Activated CD4-positive, CD25-positive, alpha-beta regulatory T cell treated with anti-CD3 and anti-CD28 coated beads, Interleukin-2, amount 50 U/mL, for 24 hours (primary cell): ENCODE measurements around the gene CLDN20.
"Not testable (repeated sequence)": the region's sequence is repeated elsewhere in the genome, so short reads cannot be mapped to it uniquely, and the experiment has no call there.

ENCODE experiments used
- ATAC-seq, 2 donors: fragments of 150-1000 bp; cut with Tn5 transposase; one replicate each; pipeline ENCODE4 v1.10.0; 2021; ENCODE audit warnings: mild to moderate bottlenecking in 1 of 2, moderate library complexity in 1 of 2

The CLDN20 gene

GRCh38 chr6:155263373-155264063 lies at the start of gene CLDN20:
CLDN20 (plus strand) TSS chr6:155264013; CDS start chr6:155275720, 11,707 bp downstream.
- ATAC-seq: no peak

DNA sequence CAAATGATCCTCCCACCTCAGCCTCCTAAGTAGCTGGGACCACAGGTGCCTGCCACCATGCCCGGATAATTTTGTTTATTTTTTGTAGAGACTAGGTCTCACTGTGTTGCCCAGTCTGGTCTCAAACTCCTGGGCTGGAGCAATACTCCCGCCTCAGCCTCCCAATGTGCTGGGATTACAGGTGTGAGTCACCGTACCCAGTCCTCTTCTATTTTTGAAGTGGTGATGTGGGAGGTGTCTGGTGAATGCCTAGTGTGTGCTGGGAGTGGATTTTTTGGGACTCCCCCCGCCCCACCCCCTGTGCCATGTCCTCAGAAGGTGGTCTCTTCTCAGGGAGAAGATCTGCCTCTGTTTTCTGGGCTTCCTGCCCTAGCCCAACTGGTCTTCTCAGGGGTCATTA lies 47.9 kb upstream of the CLDN20 start:
- no peak for ATAC-seq

DNA sequence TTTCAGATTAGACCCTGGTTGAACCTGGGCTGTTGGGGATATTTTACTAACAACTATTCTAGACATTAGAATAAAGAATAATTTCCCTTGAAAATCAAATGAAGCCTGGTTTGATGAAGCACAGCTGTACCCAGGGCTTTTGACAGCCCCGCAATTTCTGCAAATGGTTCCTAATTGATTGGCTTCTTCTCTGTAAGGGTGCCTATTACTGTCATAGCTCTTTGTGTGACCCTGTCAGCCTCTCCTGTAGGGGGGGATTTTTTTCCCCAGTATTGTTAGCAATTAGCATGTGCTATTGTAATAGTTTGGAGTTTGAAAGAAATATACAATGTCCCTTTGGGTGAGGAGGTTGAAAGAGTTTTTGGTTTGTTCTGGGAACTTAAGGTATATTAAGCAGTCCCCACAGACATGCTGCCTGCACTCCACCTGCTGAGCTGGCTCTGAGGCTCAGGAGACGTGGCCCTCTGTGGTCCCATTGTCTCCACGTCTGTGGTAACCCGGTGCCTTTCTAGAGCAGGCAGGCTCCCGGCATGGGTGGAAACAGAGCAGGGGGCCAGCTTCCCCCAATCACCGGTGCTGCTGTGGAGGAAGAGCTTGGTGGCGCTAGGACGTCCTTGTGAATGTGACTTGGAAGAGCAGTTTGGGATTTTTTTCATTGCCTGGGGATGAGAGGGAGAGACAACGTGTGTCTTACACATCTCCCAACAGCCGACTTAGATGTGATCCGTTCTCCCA lies 47.3 kb upstream of the CLDN20 start:
- no peak for ATAC-seq

- ATAC-seq: not testable (repeated sequence)
Measured at GRCh38 chr6:155218711-155219110, 45.1 kb upstream of the CLDN20 start.

- no peak for ATAC-seq
Measured at GRCh38 chr6:155219299-155219698, 44.5 kb upstream of the CLDN20 start.

- no peak for ATAC-seq
Measured at GRCh38 chr6:155219858-155220301, 43.9 kb upstream of the CLDN20 start.

DNA sequence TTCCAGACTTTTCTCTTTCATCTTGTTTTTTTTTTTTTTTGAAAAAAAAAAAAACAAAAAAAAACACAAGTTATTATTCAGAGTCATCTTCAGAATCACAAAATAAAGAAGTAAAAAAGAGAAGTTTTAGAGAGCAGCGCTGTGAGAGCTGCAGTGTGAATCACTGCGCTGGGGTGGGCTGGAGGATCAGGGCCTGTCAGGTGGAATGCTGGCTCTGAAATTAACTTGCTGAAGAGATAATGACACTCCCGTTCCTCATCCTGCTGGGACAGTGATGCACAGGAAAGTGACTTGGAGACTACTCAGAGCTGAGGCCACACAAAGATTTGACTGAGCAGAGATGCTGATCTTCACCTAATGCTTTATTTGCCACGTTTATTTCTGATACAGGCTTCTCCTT lies 42.7 kb upstream of the CLDN20 start:
- no peak for ATAC-seq

DNA sequence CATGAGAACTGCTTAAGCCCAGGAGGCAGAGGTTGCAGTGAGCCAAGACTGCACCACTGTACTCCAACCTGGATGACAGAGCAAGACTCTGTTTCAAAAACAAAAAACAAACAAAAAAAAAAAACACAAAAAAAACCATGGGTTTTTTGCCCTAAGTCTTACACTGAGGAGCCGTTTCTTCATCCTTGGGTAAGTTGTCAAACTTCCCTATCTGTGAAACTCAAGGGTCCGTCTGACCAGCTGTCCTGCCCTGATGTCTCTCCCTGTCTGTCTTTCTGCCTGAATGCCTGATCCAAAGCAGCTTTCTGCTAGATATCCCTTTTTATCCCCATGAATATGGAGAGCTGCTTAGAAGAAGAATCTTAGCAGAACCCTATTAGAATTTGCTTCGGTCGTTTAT lies 41.3 kb upstream of the CLDN20 start:
- ATAC-seq: no peak

- peak; percentile 92 to 93 for ATAC-seq
Measured at GRCh38 chr6:155223646-155224451, 40.0 kb upstream of the CLDN20 start.

GRCh38 chr6:155224618-155225017 lies 39.2 kb upstream of the CLDN20 start:
- ATAC-seq: no peak

GRCh38 chr6:155227046-155227445 lies 36.8 kb upstream of the CLDN20 start:
- no peak for ATAC-seq

GRCh38 chr6:155228546-155229166 lies 35.2 kb upstream of the CLDN20 start:
- no peak for ATAC-seq

- not testable (repeated sequence) for ATAC-seq
Measured at GRCh38 chr6:155230975-155231374, 32.8 kb upstream of the CLDN20 start.

DNA sequence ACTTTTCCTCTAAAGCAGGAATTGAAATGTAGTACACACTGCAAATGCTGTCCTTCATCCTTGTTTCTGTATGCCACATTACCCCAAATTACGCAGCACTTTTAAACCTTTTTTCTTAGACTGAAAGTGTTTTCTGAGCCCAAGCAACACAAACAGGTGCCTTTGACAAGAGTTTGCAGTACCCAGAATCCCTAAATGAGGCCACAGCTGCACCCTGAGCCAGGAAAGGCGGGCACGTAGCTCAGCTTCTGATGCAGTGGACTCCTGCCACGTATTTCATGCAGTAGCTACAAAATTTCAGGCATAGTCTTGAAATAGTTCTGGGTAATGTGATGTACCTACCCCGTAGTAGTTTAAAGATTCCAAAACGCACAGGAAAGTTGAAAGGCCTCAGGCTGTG lies 31.0 kb upstream of the CLDN20 start:
- no peak for ATAC-seq

GRCh38 chr6:155234167-155234566 lies 29.6 kb upstream of the CLDN20 start:
- no peak for ATAC-seq

DNA sequence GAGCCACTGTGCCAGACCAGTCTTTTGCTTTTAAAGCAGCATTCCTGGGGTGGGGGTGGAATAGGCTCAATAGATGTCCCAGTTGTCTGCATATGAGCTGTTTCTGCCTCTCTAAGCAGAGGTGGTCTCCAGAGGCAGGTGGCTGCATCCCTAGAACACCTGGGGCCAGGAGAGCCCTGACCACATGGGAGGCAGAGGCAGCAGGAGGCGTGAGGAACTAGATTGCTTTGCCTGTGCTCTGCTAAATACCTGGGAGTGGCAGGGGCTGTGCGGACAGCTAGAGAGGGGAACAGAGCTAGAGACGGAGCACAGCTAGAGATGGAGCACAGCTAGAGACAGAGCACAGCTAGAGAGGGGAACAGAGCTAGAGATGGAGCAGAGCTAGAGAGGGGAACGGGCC lies 29.1 kb upstream of the CLDN20 start:
- ATAC-seq: no peak

DNA sequence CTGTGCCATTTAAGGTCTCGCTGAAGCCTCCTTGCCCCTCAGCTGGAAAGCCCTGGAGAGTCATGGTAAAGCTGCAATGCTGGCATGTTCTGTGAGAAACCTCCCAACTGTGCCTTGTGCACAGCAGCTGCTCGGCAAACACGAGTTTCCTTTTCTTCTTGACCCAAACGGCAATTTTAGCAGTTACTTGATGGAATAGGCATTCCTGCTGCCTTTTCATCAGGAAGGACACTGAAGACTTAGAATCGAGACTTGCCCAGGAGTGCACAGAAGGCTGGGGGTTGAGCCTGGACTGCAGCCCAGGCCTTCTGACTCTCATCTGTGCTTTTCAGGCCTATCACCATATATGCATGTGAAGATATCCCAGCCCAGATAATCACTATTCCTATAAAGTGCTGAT lies 28.7 kb upstream of the CLDN20 start:
- ATAC-seq: no peak

- no peak for ATAC-seq
Measured at GRCh38 chr6:155237613-155238012, 26.2 kb upstream of the CLDN20 start.

GRCh38 chr6:155240905-155241600 lies 22.8 kb upstream of the CLDN20 start:
- no peak for ATAC-seq

DNA sequence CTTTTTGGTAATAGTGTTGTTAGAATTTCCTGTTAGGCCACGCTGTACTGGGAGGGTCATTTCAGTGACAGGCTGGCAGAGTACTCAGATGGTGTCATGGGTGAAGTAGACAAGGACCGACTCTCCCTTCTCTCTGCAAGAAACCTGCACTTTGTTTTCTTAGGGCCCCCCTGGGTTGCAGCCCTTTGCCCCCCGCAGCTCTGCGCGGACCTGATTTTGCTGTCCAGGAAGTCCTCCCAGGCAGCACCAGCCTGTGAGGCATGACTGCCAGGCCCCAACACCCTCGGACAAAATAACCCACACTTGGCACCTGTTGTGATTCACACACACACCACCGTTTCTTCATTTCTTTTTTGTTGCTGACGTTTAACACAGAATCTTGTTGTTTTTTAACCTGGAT lies 21.8 kb upstream of the CLDN20 start:
- no peak for ATAC-seq

DNA sequence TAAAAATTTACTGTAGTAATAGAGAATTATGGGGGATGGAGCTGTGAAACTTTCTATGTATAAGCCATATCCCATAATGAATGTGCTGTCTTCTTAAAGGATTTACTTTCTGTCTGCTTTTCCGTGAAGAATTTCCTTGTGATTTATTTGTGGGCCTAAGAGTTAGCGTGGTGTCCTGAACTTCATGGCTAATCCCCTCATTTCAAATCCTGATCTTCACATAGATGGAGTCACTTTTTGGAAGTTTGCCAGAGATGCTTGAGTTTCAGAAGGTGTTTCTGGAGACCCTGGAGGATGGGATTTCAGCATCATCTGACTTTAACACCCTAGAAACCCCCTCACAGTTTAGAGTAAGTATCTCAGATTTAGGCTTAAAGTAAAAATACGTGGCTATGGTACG lies 19.4 kb upstream of the CLDN20 start:
- ATAC-seq: no peak

DNA sequence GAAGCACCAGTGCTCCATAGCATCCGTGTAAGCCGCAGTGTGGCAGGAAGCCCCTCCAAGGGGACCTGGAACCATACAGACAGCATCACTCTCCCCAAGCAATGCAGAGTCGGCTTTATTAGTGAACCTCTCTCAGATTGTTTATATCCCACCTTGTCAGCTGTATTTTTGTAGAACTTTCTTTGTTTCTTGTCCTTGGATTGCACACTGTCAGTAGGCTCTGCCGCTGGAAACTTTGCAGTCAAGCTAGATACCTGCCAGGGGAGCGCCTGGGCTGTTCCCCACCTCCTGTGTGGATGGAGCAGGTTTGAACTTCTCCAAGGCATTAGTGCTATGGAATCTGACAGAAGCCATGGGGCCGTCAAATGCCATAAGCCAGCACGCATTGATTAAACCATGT lies 18.6 kb upstream of the CLDN20 start:
- ATAC-seq: no peak
